Middle frontal gyrus (tissue), 1 donor: ENCODE results near the gene EXOC6B.

ENCODE experiments used
- DNase-seq: peaks from one replicate; pipeline ENCODE4 v3.0.0-alpha.2; 2015; ENCODE audit warnings: low spot score; ENCODE audit errors: extremely low spot score

The EXOC6B gene

GRCh38 chr2:72825257-72826155 lies at the start of gene EXOC6B:
Gene EXOC6B (minus strand): TSS chr2:72826033.
- DNase-seq = peak; percentile 90

- no peak for DNase-seq
Observed at GRCh38 chr2:72871880-72872279, 46.0 kb upstream of the EXOC6B start.

- DNase-seq = no peak
Observed at GRCh38 chr2:72871060-72871459, 45.2 kb upstream of the EXOC6B start.

- no peak for DNase-seq
Observed at GRCh38 chr2:72864500-72864899, 38.7 kb upstream of the EXOC6B start.

- DNase-seq = no peak
Observed at GRCh38 chr2:72863046-72863445, 37.2 kb upstream of the EXOC6B start.

- DNase-seq = peak; percentile 85
Observed at GRCh38 chr2:72862239-72862988, 36.6 kb upstream of the EXOC6B start.

GRCh38 chr2:72859831-72860262 lies 34.0 kb upstream of the EXOC6B start:
- peak; percentile 39 for DNase-seq

- DNase-seq = no peak
Observed at GRCh38 chr2:72851333-72851732, 25.5 kb upstream of the EXOC6B start.

GRCh38 chr2:72849138-72849462 lies 23.3 kb upstream of the EXOC6B start:
- DNase-seq = no peak

- no peak for DNase-seq
Observed at GRCh38 chr2:72848436-72849137, 22.8 kb upstream of the EXOC6B start.

- DNase-seq = no peak
Observed at GRCh38 chr2:72847534-72848315, 21.9 kb upstream of the EXOC6B start.

- DNase-seq = no peak
Observed at GRCh38 chr2:72846171-72847095, 20.6 kb upstream of the EXOC6B start.

GRCh38 chr2:72843301-72843700 lies 17.5 kb upstream of the EXOC6B start:
- no peak for DNase-seq

- DNase-seq = no peak
Observed at GRCh38 chr2:72841462-72842125, 15.8 kb upstream of the EXOC6B start.

GRCh38 chr2:72840066-72840465 lies 14.2 kb upstream of the EXOC6B start:
- DNase-seq = no peak

GRCh38 chr2:72837171-72837570 lies 11.3 kb upstream of the EXOC6B start:
- no peak for DNase-seq

GRCh38 chr2:72835403-72835802 lies 9.6 kb upstream of the EXOC6B start:
- no peak for DNase-seq

GRCh38 chr2:72834596-72834995 lies 8.8 kb upstream of the EXOC6B start:
- no peak for DNase-seq

GRCh38 chr2:72833084-72833714 lies 7.4 kb upstream of the EXOC6B start:
- DNase-seq = no peak
